Measurements from ENCODE around the gene GLIS1. TPM values are rescaled to one million over a fixed set of nuclear protein-coding genes. Genes with fewer than 3 reads are reported as not detected.

Gene GLIS1
- total RNA-seq, 1 experiment from 2014 or later = not detected

- H3K27me3 ChIP-seq (ENCODE audit: insufficient read depth, low read depth) = peaks cover 17% of the 10 kb centered on the region
- no peak overlapping the region for H2AFZ ChIP-seq
- POLR2A ChIA-PET (ENCODE audit: unreplicated experiment) = no interaction called here
- TF ChIP-seq EZH2 (IDR thresholded peaks at IDR 0.05; ENCODE audit: low read depth) = no peak
- TF ChIP-seq CTCF (conservative IDR thresholded peaks at IDR 0.05) = no peak
- no peaks in the 10 kb centered on the region for H3F3A ChIP-seq (ENCODE audit: insufficient read depth, low read depth)
- H3K4me2 ChIP-seq = no peak overlapping the region
- no peaks in the 10 kb centered on the region for H3K9me3 ChIP-seq (ENCODE audit: insufficient read depth, low read depth)
- no peaks in the 10 kb centered on the region for H3K36me3 ChIP-seq (ENCODE audit: low read depth)
- no peaks in the 10 kb centered on the region for H4K20me1 ChIP-seq (ENCODE audit: insufficient read depth)
- H3K79me2 ChIP-seq (ENCODE audit: low read depth) = no peaks in the 10 kb centered on the region
- no peaks in the 10 kb centered on the region for H3K4me1 ChIP-seq (replicated peaks; ENCODE audit: insufficient read depth)
- no peak overlapping the region for H3K4me3 ChIP-seq
- no TSS peak for BruUV-seq (replicated peaks)
- H3K27ac ChIP-seq = no peak overlapping the region
- no peaks in the 10 kb centered on the region for H3K9me2 ChIP-seq (ENCODE audit: insufficient read depth)
- DNase-seq = no peak
- intact Hi-C loops (cut with micrococcal nuclease; ENCODE audit: unreplicated experiment) = no loop called here
- CTCF ChIA-PET = interaction anchor here (0.7 kb wide), 1 partner anchor 37 kb away, joined by 4 read pairs; no protein-coding TSS in a partner anchor
These were observed 240.3 kb downstream of the GLIS1 start for GRCh38 chr1:53498555-53499131.

- Histone ChIP-seq H3F3A (ENCODE audit: insufficient read depth, low read depth) (no peaks in the 10 kb centered on the region), H3K9me2 (ENCODE audit: insufficient read depth) (no peaks in the 10 kb centered on the region), H2AFZ (no peak overlapping the region), H3K4me2 (no peak overlapping the region), H3K27me3 (ENCODE audit: insufficient read depth, low read depth) (peaks cover 10% of the 10 kb centered on the region; the same call in 1 of the 2 replicates), H3K27ac (no peak overlapping the region), H3K79me2 (ENCODE audit: low read depth) (no peaks in the 10 kb centered on the region), H4K20me1 (ENCODE audit: insufficient read depth) (no peaks in the 10 kb centered on the region), H3K4me3 (no peak overlapping the region), H3K9me3 (ENCODE audit: insufficient read depth, low read depth) (no peaks in the 10 kb centered on the region), H3K4me1 (replicated peaks; ENCODE audit: insufficient read depth) (no peaks in the 10 kb centered on the region), H3K36me3 (ENCODE audit: low read depth) (no peaks in the 10 kb centered on the region)
- BruUV-seq (replicated peaks) = no TSS peak
- ChIA-PET CTCF (no interaction called here), POLR2A (ENCODE audit: unreplicated experiment) (no interaction called here)
- no peak for DNase-seq
- TF ChIP-seq EZH2 (IDR thresholded peaks at IDR 0.05; ENCODE audit: low read depth) = no peak
- no peak for TF ChIP-seq CTCF (conservative IDR thresholded peaks at IDR 0.05)
- intact Hi-C loops (cut with micrococcal nuclease; ENCODE audit: unreplicated experiment) = no loop called here
These were observed 243.2 kb downstream of the GLIS1 start for GRCh38 chr1:53495633-53496345.

GRCh38 chr1:53490351-53490750 lies 248.6 kb downstream of the GLIS1 start:
- no peak for DNase-seq
- Histone ChIP-seq H3K4me2 (no peak overlapping the region), H3K36me3 (ENCODE audit: low read depth) (no peaks in the 10 kb centered on the region), H3K4me1 (replicated peaks; ENCODE audit: insufficient read depth) (no peaks in the 10 kb centered on the region), H2AFZ (no peak overlapping the region), H3K9me2 (ENCODE audit: insufficient read depth) (no peaks in the 10 kb centered on the region), H3K79me2 (ENCODE audit: low read depth) (no peaks in the 10 kb centered on the region), H3F3A (ENCODE audit: insufficient read depth, low read depth) (no peaks in the 10 kb centered on the region), H3K4me3 (no peak overlapping the region), H3K9me3 (ENCODE audit: insufficient read depth, low read depth) (no peaks in the 10 kb centered on the region), H3K27ac (no peak overlapping the region), H4K20me1 (ENCODE audit: insufficient read depth) (no peaks in the 10 kb centered on the region), H3K27me3 (ENCODE audit: insufficient read depth, low read depth) (peaks cover 16% of the 10 kb centered on the region; the same call in 1 of the 2 replicates)
- intact Hi-C loops (cut with micrococcal nuclease; ENCODE audit: unreplicated experiment) = no loop called here
- TF ChIP-seq CTCF (conservative IDR thresholded peaks at IDR 0.05) = no peak
- no peak for TF ChIP-seq EZH2 (IDR thresholded peaks at IDR 0.05; ENCODE audit: low read depth)
- POLR2A ChIA-PET (ENCODE audit: unreplicated experiment) = no interaction called here
- no TSS peak for BruUV-seq (replicated peaks)
- CTCF ChIA-PET = interaction anchor here (1.0 kb wide), 1 partner anchor 51 kb away, joined by 3 read pairs; no protein-coding TSS in a partner anchor

All from PC-9 (cell line).